ENCODE data around the gene COL18A1.

DNA sequence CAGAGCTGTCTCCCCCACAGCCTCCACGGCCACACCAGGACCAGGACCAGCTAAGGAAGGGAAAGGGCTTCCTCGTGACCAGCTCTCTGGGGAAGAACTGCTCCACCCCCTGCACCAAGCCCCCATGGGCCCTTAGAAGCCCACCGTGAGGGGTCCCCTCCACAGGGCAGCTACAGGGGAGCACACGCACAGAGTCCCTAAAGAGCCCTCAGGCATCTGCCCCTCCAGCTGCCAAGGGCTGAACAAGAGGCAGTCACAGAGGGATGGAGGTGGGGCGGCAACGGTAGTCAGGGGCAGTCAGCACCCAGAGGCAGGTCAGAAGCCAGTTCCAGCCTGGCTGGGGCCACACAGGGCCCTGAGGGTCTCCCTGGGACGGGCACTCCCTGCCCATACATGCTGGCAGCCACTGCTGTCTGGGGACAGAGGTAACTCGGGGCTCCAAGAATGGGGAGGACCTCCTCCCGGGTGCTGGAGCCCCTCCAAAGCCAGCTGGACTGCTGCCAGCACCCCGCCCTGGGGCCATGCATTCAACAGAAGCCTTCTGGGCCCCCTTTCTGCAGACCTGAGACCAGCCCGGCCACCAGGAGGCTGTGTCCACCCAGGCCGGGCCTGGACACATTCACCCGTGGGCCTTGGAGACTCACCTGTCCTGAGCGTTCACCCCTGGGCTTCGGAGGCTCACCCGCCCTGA, 118.6 kb downstream of the COL18A1 start:
- TF ChIP-seq FOXA1 (IDR thresholded peaks at IDR 0.05) (no peak), ELF4 (IDR thresholded peaks at IDR 0.05) (no peak), FOXM1 (IDR thresholded peaks at IDR 0.05; ENCODE audit: borderline replicate concordance) (no peak), BHLHE40 (IDR thresholded peaks at IDR 0.05; ENCODE audit: borderline replicate concordance) (no peak), NFRKB (IDR thresholded peaks at IDR 0.05) (no peak), L3MBTL2 (conservative IDR thresholded peaks at IDR 0.05) (no peak), ARNT (IDR thresholded peaks at IDR 0.05) (no peak), SP1 (IDR thresholded peaks at IDR 0.05) (no peak), TARDBP (IDR thresholded peaks at IDR 0.05) (no peak), FOXK2 (IDR thresholded peaks at IDR 0.05) (no peak)
- TF ChIP-seq, protein P1, sequence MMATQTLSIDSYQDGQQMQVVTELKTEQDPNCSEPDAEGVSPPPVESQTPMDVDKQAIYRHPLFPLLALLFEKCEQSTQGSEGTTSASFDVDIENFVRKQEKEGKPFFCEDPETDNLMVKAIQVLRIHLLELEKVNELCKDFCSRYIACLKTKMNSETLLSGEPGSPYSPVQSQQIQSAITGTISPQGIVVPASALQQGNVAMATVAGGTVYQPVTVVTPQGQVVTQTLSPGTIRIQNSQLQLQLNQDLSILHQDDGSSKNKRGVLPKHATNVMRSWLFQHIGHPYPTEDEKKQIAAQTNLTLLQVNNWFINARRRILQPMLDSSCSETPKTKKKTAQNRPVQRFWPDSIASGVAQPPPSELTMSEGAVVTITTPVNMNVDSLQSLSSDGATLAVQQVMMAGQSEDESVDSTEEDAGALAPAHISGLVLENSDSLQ (IDR thresholded peaks at IDR 0.05) = no peak

Data from HEK293T (cell line).